Adrenal gland (tissue), 12 donors: ENCODE results near the gene RNF166. TPM values are rescaled to one million over a fixed set of nuclear protein-coding genes. Genes with fewer than 3 reads are reported as not detected.

Experiments used
- DNase-seq, 7 donors: peaks; one replicate each; pipeline ENCODE4 v3.0.0-alpha.2; 2019 to 2020
- H3K27ac ChIP-seq, 5 donors: fragments of 200-600 bp; sonication (generic) in 4 of 5; 1 replicate in 3 of 5; 2 replicates in 2 of 5; pipeline versions ENCODE4 v1.5.1 to v1.8.0; 2016 to 2020; ENCODE audit warnings: mild to moderate bottlenecking in 1 of 5
- H3K27me3 ChIP-seq: fragments of 200-600 bp; 2 replicates; pipeline ENCODE4 v1.8.0; 2021
- H3K36me3 ChIP-seq, 2 donors: fragments of 200-600 bp; replicated peaks in 1 of 2; 1 replicate in 1 of 2; 2 replicates in 1 of 2; pipeline versions ENCODE4 v1.5.1 to v1.8.0; 2018 to 2022
- H3K4me1 ChIP-seq, 2 donors: fragments of 200-600 bp; replicated peaks in 1 of 2; 1 replicate in 1 of 2; 2 replicates in 1 of 2; pipeline versions ENCODE4 v1.5.1 to v1.8.0; 2018 to 2021
- H3K4me3 ChIP-seq, 4 donors: fragments of 200-600 bp; sonication (generic) in 3 of 4; one replicate each; pipeline ENCODE4 v1.5.1; 2016 to 2018
- H3K9me3 ChIP-seq, 3 donors: fragments of 200-600 bp; sonication (generic) in 1 of 3; replicated peaks in 1 of 3; 1 replicate in 2 of 3; 2 replicates in 1 of 3; pipeline versions ENCODE4 v1.5.1 to v1.8.0; 2016 to 2021
- POLR2A ChIP-seq, 2 donors: fragments of 450-650 bp; IDR thresholded peaks; one replicate each; pipeline ENCODE4 v1.6.1; 2017; ENCODE audit warnings: antibody characterized with exemption in 2 of 2, mild to moderate bottlenecking in 2 of 2, moderate library complexity in 1 of 2
- WGBS, 4 donors: extraction: QIAGEN DNeasy Blood & Tissue Kit in 2 of 4; methylation state at CpG; one replicate each; pipeline versions ENCODE4 v1.1.5 to v1.1.7; 2013 to 2017; 5-methylcytosine and 5-hydroxymethylcytosine counted together
- intact Hi-C, 2 donors: fragments of 100-400 bp; cut with DNase I; formaldehyde crosslinking; loops; one replicate each; pipeline versions ENCODE4 v1.14.1 to v1.15.0; 2022 to 2023
- polyA plus RNA-seq, 3 donors: library from polyadenylated mRNA; stranded (reverse); fragments of 200-250 nt in 2 of 3; fragments of 350-450 nt in 1 of 3; fragmentation: Illumina TruSeq in 1 of 3; extraction: RNeasy Lipid Tissue Mini Kit (QIAGEN cat#74804) in 1 of 3; gene quantifications; one replicate each; pipeline ENCODE4 v1.2.3, GENCODE V29; 2013 to 2014
- total RNA-seq, 9 donors: library from RNA; depleted of rRNA in 4 of 9; stranded (reverse); fragments of >200 nt in 4 of 9; fragments of 120-200 nt in 1 of 9; fragmentation: NEBNext Ultra II Directional in 1 of 9; extraction: Animal tissue kit (Norgen Biotek cat#: 25700) in 1 of 9; gene quantifications; one replicate each; pipeline versions ENCODE4 v1.1.0 to v1.2.4, GENCODE V29; 2013 to 2023
- TF ChIP-seq, protein P1 (sequence below), 6 experiments: fragments of 450-650 bp in 4 of 6; fragments of 200-600 bp in 2 of 6; sonication (generic) in 1 of 6; IDR thresholded peaks; 1 replicate in 5 of 6; 2 replicates in 1 of 6; pipeline versions ENCODE4 v1.5.1 to v1.8.0; 2016 to 2021; ENCODE audit warnings: antibody characterized with exemption in 6 of 6, mild to moderate bottlenecking in 2 of 6, moderate library complexity in 1 of 6
- donor health status: healthy with polysubstance abuse.
- donor health status: Bipolar disorder and iron deficiency.
- donor health status: DM: yes; HTN: yes; CAD: no.
- donor health status: DM: no; HTN: no; CAD: no.
- donor health status: DM: no; HTN: no; CAD: no.
- donor health status: DM: yes; HTN: yes; CAD: no.

Gene RNF166
- total and polyA plus RNA-seq, 12 donors, result 3.0 to 86.3 (median 28.5) TPM

DNA sequence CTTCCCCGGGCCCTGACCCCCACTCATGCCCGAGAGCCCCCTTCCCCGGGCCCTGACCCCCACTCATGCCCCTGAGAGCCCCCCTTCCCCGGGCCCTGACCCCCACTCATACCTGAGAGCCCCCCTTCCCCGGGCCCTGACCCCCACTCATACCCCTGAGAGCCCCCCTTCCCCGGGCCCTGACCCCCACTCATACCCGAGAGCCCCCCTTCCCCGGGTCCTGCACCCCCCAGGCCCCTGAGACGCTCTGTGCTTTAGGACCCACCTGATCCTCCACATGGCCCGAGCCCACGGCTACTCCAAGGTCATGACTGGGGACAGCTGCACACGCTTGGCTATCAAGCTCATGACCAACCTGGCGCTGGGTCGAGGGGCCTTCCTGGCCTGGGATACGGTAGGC lies 6.8 kb upstream of the RNF166 start:
- peaks cover 0 to 45% of the 10 kb centered on the region in 2 donors for H3K36me3 ChIP-seq
- no peaks in the 10 kb centered on the region for H3K27me3 ChIP-seq
- intact Hi-C loops, result no loop called here
- H3K4me3 ChIP-seq, result no peak overlapping the region
- no peaks in the 10 kb centered on the region for H3K4me1 ChIP-seq
- TF ChIP-seq POLR2A (IDR thresholded peaks at IDR 0.05), result no peak
- TF ChIP-seq, protein P1, sequence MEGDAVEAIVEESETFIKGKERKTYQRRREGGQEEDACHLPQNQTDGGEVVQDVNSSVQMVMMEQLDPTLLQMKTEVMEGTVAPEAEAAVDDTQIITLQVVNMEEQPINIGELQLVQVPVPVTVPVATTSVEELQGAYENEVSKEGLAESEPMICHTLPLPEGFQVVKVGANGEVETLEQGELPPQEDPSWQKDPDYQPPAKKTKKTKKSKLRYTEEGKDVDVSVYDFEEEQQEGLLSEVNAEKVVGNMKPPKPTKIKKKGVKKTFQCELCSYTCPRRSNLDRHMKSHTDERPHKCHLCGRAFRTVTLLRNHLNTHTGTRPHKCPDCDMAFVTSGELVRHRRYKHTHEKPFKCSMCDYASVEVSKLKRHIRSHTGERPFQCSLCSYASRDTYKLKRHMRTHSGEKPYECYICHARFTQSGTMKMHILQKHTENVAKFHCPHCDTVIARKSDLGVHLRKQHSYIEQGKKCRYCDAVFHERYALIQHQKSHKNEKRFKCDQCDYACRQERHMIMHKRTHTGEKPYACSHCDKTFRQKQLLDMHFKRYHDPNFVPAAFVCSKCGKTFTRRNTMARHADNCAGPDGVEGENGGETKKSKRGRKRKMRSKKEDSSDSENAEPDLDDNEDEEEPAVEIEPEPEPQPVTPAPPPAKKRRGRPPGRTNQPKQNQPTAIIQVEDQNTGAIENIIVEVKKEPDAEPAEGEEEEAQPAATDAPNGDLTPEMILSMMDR (IDR thresholded peaks at IDR 0.05), result no peak
- WGBS, 4 donors, result 76 to 90% (median 83%) methylated on average over 2 to 15 of the region's 15 CpGs
- no peak for DNase-seq
- no peak overlapping the region for H3K27ac ChIP-seq
- no peaks in the 10 kb centered on the region for H3K9me3 ChIP-seq

DNA sequence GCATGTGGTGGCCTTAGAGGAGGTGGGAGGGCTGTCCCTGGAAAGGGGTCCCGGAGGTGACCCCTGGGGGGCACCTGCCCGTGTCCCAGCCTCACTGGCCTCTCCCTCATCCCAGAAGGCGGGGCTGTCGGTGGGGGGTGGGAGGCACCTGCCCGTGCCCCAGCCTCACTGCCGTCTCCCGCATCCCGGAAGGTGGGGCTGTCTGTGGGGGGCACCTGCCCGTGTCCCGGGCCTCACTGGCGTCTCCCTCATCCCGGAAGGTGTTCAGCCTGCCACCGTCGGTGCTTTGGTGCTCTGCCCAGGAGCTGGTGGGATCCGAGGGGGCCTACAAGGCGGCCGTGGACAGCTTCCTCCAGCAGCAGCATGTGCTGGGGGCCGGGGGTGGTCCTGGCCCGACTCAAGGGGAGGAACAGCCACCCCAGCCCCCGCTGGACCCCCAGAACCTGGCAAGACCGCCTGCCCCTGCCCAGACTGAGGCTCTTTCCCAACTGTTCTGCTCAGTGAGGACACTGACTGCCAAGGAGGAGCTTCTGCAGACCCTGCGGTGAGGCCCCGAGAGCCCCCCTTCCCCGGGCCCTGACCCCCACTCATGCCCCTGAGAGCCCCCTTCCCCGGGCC lies 6.3 kb upstream of the RNF166 start:
- peaks cover 0 to 40% of the 10 kb centered on the region in 2 donors for H3K36me3 ChIP-seq
- H3K9me3 ChIP-seq, result no peaks in the 10 kb centered on the region
- no peak overlapping the region for H3K4me3 ChIP-seq
- no peak for TF ChIP-seq POLR2A (IDR thresholded peaks at IDR 0.05)
- TF ChIP-seq, protein P1 (IDR thresholded peaks at IDR 0.05), result no peak
- 76 to 100% (median 78%) methylated on average over 2 to 25 of the region's 25 CpGs for WGBS, 4 donors
- no peak for DNase-seq
- peaks cover 2 to 3% of the 10 kb centered on the region in 2 donors for H3K4me1 ChIP-seq
- intact Hi-C loops, result no loop called here
- no peak overlapping the region for H3K27ac ChIP-seq
- no peaks in the 10 kb centered on the region for H3K27me3 ChIP-seq

DNA sequence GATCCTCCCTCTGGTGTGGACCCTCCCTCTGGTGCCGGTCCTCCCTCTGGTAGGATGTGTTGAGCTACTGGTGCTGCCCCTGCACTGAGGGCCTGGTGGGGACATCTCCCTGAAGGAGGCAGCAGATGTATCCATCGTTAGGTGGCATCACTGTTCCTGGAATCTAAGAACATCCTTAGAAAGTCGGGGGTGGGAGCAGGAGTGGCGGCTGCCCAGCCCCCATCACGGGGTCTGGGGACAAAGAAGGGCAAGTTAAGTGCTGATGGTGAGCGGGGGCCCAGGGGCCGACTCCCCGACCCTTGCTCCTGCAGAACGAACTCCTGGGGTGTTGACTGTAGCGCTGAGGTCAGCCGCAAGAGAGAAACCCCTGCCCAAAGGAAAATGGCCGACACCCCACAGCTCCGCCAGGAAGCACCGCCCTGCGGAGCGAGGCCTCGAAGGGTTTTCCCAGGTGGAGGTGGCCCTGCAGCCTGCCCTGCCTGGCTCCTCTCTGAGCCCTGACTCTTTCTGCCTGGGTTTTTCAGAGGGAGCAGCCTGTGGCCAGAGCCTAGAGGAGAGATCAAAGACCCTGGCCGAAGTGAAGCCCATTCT lies 5.6 kb upstream of the RNF166 start:
- Histone ChIP-seq H3K4me1 (peaks cover 8 to 10% of the 10 kb centered on the region in 2 donors), H3K9me3 (no peaks in the 10 kb centered on the region), H3K27ac (no peak overlapping the region), H3K27me3 (no peaks in the 10 kb centered on the region), H3K4me3 (no peak overlapping the region), H3K36me3 (peaks cover 0 to 34% of the 10 kb centered on the region in 2 donors)
- TF ChIP-seq, protein P1 (IDR thresholded peaks at IDR 0.05), result no peak
- TF ChIP-seq POLR2A (IDR thresholded peaks at IDR 0.05), result no peak
- WGBS, 4 donors, result 82 to 94% (median 86%) methylated on average over 2 to 18 of the region's 18 CpGs
- no peak for DNase-seq
- intact Hi-C loops, result no loop called here

DNA sequence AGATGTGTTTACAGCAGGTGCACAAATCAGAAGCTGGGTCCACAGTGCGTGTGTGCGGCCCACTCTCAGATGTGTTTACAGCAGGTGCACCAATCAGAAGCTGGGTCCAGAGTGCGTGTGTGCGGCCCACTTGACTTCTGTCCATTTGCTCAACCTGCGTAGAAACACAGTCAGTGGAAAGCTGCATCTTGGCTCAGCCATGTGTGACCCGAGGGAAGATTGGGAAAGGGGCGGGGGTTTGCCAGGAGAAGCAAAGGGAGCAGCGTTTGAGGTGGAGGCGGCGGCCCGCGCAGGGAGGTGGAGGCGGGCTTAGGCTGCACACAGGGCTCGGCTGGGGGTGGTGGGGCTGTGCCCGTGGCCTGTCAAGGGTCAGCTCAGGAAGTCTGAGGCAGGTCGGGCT lies 4.3 kb upstream of the RNF166 start:
- peaks cover 0 to 21% of the 10 kb centered on the region in 2 donors for H3K36me3 ChIP-seq
- WGBS, 4 donors, result 70 to 88% (median 80%) methylated on average over 12 to 16 of the region's 16 CpGs
- H3K27ac ChIP-seq, result no peak overlapping the region
- H3K27me3 ChIP-seq, result no peaks in the 10 kb centered on the region
- DNase-seq, result no peak
- H3K4me1 ChIP-seq, result peaks cover 11 to 14% of the 10 kb centered on the region in 2 donors
- intact Hi-C loops, result no loop called here
- no peaks in the 10 kb centered on the region for H3K9me3 ChIP-seq
- H3K4me3 ChIP-seq, result no peak overlapping the region
- TF ChIP-seq POLR2A (IDR thresholded peaks at IDR 0.05), result no peak
- TF ChIP-seq, protein P1 (IDR thresholded peaks at IDR 0.05), result no peak
